ENCODE measurements around the gene ADAMTS16.

DNA sequence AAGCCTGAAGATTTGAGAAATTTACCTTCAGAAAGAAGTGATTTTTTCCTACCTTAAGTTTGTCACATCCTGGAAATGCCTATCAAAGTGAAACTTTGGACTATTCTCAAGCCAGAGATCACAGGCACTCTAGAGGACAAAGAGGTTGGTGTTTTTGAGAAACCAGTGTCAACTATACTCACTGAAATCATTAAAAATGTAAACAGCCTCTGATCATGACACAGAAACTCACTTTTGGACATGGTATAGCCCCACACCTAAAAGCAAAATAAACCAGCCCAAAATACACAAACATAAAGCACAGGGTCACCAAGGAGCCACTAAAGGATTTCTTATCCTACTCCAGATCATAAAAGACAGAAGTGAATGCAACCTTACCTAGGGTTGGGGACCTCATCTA, 216.6 kb downstream of the ADAMTS16 start:
- TF ChIP-seq EZH2 (IDR thresholded peaks at IDR 0.05; ENCODE audit: insufficient read depth, poor library complexity, severe bottlenecking) (no peak), EZH2phosphoT487 (IDR thresholded peaks at IDR 0.05; ENCODE audit: insufficient read depth, low read depth) (no peak)
